ENCODE data around the gene ZBTB16. TPM values are rescaled to one million over a fixed set of nuclear protein-coding genes. Genes with fewer than 3 reads are reported as not detected.

The ZBTB16 gene
- total and polyA plus RNA-seq, 2 of the 13 experiments (the other 11 are each of a cell fraction or from before 2014, with no cell fraction given) = not detected

DNA sequence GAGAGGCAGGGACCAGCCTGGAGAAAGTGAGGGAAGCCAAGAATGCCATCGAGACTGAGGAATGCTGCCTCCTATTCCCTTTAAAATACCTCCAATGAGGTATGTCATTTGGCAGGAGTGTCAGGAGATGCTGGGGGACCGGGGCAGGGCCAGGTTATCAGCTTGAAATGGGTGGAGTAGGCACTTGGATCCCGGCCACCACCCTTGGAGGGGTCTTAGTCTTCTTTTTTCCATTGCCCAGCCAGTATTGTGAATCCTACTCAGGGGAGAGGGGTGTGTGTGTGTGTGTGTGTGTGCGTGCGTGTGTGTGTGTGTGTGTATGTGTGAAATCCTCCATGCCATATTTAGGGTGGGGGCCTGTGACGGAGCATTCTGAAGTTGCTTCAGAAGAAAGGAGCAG is 116.2 kb downstream of the ZBTB16 start:
- no peak for ATAC-seq
- Histone ChIP-seq H3K27ac (ENCODE audit: extremely low read length, insufficient read depth, low read length) (no peak overlapping the region), H3K79me2 (ENCODE audit: insufficient read depth, low read length) (no peaks in the 10 kb centered on the region), H3K9ac (ENCODE audit: insufficient read depth, low read depth, low read length) (no peak overlapping the region), H3K4me2 (ENCODE audit: low read depth, low read length) (no peak overlapping the region), H3K4me1 (ENCODE audit: insufficient read depth, low read length) (peaks cover 10% of the 10 kb centered on the region), H3K36me3 (replicated peaks in 1 of 2; ENCODE audit: control insufficient read depth in 1 of 2, insufficient read depth in 2 of 2, low read length in 2 of 2) (no peaks in the 10 kb centered on the region), H2AFZ (ENCODE audit: low read length) (no peak overlapping the region), H3K4me3 (replicated peaks in 1 of 3; ENCODE audit: insufficient read depth in 1 of 3, low read depth in 2 of 3, low read length in 3 of 3) (no peak overlapping the region), H3K27me3 (ENCODE audit: control insufficient read depth in 1 of 2, insufficient read depth in 2 of 2, low read length in 2 of 2) (peaks cover 2 to 16% of the 10 kb centered on the region in 2 experiments; a peak in 2 of 5 replicates), H4K20me1 (ENCODE audit: insufficient read depth, low read length) (no peaks in the 10 kb centered on the region), H3K9me3 (ENCODE audit: low read length) (no peaks in the 10 kb centered on the region)
- ChIA-PET CTCF (ENCODE audit: low intra/inter-chr PET ratio, low total read pairs) (no interaction called here), POLR2A (no interaction called here)
- WGBS (ENCODE audit: low lambda C conversion rate) = 18% methylated on average over 6 of the region's 6 CpGs
- in situ Hi-C loops (cut with HindIII; ENCODE audit: extremely low pct_ligation_motif_present, low pct_unique_long_range_greater_than_20kb) (no loop called here), intact Hi-C loops (cut with micrococcal nuclease; ENCODE audit: unreplicated experiment) (no loop called here)
- no peak for DNase-seq (ENCODE audit: low spot score)
- TF ChIP-seq CBX2 (IDR thresholded peaks at IDR 0.05; ENCODE audit: low read depth, low read length) = no peak
- TF ChIP-seq CBX2 (CRISPR knock-in tag; IDR thresholded peaks at IDR 0.05; ENCODE audit: low read depth) = no peak
- TF ChIP-seq POLR2AphosphoS5 (IDR thresholded peaks at IDR 0.05; ENCODE audit: low read depth, low read length) = no peak
- no peak for TF ChIP-seq GTF3A (CRISPR knock-in tag; conservative IDR thresholded peaks at IDR 0.05)
- TF ChIP-seq HNRNPUL1 (IDR thresholded peaks at IDR 0.05; ENCODE audit: low read depth, low read length) = no peak
- no peak for TF ChIP-seq ZNF879 (CRISPR knock-in tag; IDR thresholded peaks at IDR 0.05)
- TF ChIP-seq FOXC1 (CRISPR knock-in tag; IDR thresholded peaks at IDR 0.05; ENCODE audit: borderline replicate concordance) = no peak
- TF ChIP-seq, protein P1, sequence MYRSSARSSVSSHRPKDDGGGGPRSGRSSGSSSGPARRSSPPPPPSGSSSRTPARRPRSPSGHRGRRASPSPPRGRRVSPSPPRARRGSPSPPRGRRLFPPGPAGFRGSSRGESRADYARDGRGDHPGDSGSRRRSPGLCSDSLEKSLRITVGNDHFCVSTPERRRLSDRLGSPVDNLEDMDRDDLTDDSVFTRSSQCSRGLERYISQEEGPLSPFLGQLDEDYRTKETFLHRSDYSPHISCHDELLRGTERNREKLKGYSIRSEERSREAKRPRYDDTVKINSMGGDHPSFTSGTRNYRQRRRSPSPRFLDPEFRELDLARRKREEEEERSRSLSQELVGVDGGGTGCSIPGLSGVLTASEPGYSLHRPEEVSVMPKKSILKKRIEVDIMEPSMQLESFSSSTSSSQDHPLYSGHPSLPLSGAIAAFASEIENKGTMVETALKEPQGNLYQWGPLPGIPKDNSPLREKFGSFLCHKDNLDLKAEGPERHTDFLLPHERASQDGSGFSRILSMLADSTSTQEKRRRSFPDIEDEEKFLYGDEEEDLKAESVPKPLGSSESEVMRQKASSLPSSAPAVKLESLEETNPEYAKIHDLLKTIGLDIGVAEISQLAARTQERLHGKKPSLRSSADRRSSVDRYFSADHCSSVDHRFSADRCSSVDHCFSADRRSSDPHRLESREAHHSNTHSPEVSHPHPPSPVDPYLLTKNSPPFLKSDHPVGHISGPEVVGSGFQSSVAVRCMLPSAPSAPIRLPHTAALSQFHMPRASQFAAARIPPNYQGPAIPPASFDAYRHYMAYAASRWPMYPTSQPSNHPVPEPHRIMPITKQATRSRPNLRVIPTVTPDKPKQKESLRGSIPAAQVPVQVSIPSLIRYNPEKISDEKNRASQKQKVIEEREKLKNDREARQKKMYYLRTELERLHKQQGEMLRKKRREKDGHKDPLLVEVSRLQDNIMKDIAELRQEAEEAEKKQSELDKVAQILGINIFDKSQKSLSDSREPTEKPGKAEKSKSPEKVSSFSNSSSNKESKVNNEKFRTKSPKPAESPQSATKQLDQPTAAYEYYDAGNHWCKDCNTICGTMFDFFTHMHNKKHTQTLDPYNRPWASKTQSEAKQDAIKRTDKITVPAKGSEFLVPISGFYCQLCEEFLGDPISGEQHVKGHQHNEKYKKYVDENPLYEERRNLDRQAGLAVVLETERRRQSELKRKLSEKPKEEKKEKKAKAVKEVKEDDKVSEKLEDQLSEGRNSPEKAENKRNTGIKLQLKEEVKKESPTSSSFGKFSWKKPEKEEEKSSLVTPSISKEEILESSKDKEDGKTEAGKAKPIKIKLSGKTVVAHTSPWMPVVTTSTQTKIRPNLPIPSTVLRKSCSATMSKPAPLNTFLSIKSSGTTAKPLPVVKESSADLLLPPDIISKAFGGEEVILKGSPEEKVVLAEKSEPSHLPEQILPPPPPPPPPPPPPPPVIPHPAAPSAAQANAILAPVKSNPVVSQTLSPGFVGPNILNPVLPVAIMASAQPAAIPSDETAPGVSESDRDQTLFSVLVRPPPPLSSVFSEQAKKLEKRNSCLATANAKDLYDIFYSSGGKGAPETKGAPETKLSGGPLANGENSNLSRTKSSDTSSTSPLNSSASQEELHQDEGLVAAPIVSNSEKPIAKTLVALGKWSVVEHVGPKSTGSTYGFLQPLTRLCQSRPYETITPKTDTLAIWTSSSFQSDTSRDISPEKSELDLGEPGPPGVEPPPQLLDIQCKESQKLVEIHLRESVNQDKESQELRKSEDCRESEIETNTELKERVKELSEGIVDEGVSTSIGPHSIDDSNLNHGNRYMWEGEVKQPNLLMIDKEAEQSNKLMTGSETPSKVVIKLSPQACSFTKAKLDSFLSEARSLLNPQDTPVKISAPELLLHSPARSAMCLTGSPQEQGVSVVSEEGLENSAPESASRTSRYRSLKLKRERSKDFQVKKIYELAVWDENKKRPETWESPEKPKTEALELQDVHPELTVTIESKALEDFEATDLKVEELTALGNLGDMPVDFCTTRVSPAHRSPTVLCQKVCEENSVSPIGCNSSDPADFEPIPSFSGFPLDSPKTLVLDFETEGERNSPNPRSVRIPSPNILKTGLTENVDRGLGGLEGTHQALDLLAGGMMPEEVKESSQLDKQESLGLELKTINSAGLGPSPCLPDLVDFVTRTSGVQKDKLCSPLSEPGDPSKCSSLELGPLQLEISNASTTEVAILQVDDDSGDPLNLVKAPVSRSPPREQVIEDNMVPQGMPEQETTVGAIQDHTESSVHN (CRISPR knock-in tag; IDR thresholded peaks at IDR 0.05) = no peak
- TF ChIP-seq PHF5A (CRISPR knock-in tag; IDR thresholded peaks at IDR 0.05; ENCODE audit: low read depth, unreplicated experiment) = no peak
- no peak for TF ChIP-seq HCFC1 (IDR thresholded peaks at IDR 0.05; ENCODE audit: low read depth, low read length)
- no peak for TF ChIP-seq PITX1 (CRISPR knock-in tag; IDR thresholded peaks at IDR 0.05)
- no peak for FAIRE-seq
- BruUV-seq (replicated peaks) = no TSS peak

All from HepG2 (cell line).